Kidney (tissue), 14 donors: ENCODE data around the gene CACNA1S. TPM values are rescaled to one million over a fixed set of nuclear protein-coding genes. Genes with fewer than 3 reads are reported as not detected.

Source experiments
- DNase-seq, 5 donors: peaks; one replicate each; pipeline ENCODE4 v3.0.0-alpha.2; 2013 to 2020
- FAIRE-seq: peaks from 2 replicates; lab custom pipeline; 2012; peaks lifted over from hg19 to GRCh38; lab: Jason Lieb, UNC
- H3K27ac ChIP-seq, 2 donors: one replicate each; pipeline ENCODE4 v1.7.0; 2013; ENCODE audit warnings: low read depth in 2 of 2, low read length in 2 of 2, inconsistent platforms in 1 of 2
- H3K27me3 ChIP-seq: one replicate; pipeline ENCODE4 v1.7.1; 2013; ENCODE audit warnings: low read length, inconsistent platforms; ENCODE audit not compliant: control insufficient read depth, insufficient read depth
- H3K36me3 ChIP-seq, 3 donors: one replicate each; pipeline versions ENCODE4 v1.7.0 to v1.7.1; 2013; ENCODE audit warnings: low read length in 3 of 3, control low read depth in 1 of 3, inconsistent platforms in 1 of 3; ENCODE audit not compliant: insufficient read depth in 3 of 3, control insufficient read depth in 2 of 3
- H3K4me1 ChIP-seq, 3 donors: one replicate each; pipeline versions ENCODE4 v1.7.0 to v1.7.1; 2013; ENCODE audit warnings: low read length in 3 of 3, inconsistent platforms in 1 of 3, low read depth in 1 of 3; ENCODE audit not compliant: control insufficient read depth in 2 of 3, insufficient read depth in 2 of 3
- H3K4me3 ChIP-seq, 3 donors: one replicate each; pipeline versions ENCODE4 v1.7.0 to v1.8.1; 2013; ENCODE audit warnings: low read length in 3 of 3, control low read depth in 1 of 3, inconsistent platforms in 1 of 3
- H3K9ac ChIP-seq, 3 donors: one replicate each; pipeline versions ENCODE4 v1.7.0 to v1.7.1; 2013; ENCODE audit warnings: low read length in 3 of 3, control low read depth in 1 of 3, inconsistent platforms in 1 of 3
- H3K9me3 ChIP-seq, 3 donors: one replicate each; pipeline versions ENCODE4 v1.7.0 to v1.7.1; 2013; ENCODE audit warnings: low read length in 3 of 3, control low read depth in 1 of 3, inconsistent platforms in 1 of 3; ENCODE audit not compliant: control insufficient read depth in 2 of 3, insufficient read depth in 1 of 3
- intact Hi-C: fragments of 100-400 bp; cut with DNase I; formaldehyde crosslinking; loops from one replicate; pipeline ENCODE4 v1.11.1; 2022
- polyA plus RNA-seq: library from polyadenylated mRNA; stranded (reverse); fragments of 350-450 nt; fragmentation: Illumina TruSeq; extraction: RNeasy Lipid Tissue Mini Kit (QIAGEN cat#74804); gene quantifications from one replicate; pipeline ENCODE4 v1.2.3, GENCODE V29; 2014; ENCODE audit warnings: low read depth, low replicate concordance; ENCODE audit not compliant: insufficient read depth
- total RNA-seq: library from RNA; stranded (reverse); fragmentation: NEBNext Ultra II Directional; extraction: Animal tissue kit (Norgen Biotek cat#: 25700); gene quantifications from one replicate; pipeline ENCODE4 v1.2.1, GENCODE V29; 2021
- TF ChIP-seq, protein P1 (sequence below): IDR thresholded peaks from 3 replicates; pipeline ENCODE4 v1.5.1; 2012; ENCODE audit warnings: mild to moderate bottlenecking, moderate library complexity, borderline replicate concordance; ENCODE audit not compliant: insufficient read depth; ENCODE audit errors: extremely low read depth
- donor health status: control.
- donor health status: control.
- donor health status: control.
- donor health status: control.
- donor health status: control.
- donor health status: DM: yes; HTN: yes; CAD: no.
- donor health status: Normal renal cell carcinoma (clear cell type).

The CACNA1S gene
- total and polyA plus RNA-seq, 2 donors from 2014 or later, result 0.41 TPM; not detected in 1

DNA sequence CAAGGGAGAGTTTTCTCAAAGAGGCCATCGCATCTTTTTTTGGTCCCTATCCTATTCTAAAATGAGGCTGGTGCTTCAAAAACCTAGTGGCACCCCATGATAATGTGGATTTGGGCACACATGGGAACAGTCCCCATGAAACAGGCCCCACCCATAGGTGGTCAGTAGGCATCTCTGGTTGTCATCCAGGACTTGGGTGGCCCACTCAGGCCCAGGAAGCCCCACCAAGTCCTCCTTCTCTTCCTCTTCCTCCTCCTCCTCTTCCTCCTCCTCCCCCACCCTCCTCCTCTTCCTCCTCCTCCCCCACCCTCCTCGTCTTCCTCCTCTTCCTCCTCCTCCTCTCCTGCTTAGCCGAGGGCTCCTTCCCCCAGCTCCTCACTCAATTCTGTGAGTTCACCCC lies 554 bp downstream of the CACNA1S start:
- H3K27ac ChIP-seq, result no peak overlapping the region
- no peak for FAIRE-seq
- intact Hi-C loops, result loop anchor here (5.0 kb wide), 1 partner anchor 144 kb away; no protein-coding TSS in a partner anchor

DNA sequence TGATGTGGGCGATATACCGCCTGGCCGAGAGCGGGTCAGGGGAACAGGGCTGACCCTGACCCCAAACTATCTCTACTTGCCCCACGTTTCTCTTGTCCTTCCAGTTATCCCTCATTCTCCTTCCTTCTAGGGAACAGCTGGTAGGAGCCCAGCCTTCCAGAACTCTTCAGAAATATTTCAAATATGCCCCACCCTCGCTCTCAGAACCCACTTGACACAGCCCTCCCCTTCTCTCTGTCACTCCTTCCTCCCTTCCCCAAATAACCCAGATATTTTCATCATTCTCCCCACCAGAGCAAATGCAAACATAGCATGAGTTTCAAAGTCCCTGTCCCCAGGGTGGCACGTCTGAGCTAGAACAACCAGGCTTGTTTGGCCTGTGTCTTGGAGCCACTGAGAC lies 1.1 kb downstream of the CACNA1S start:
- Histone ChIP-seq H3K36me3 (no peaks in the 10 kb centered on the region), H3K27me3 (no peaks in the 10 kb centered on the region), H3K4me1 (peaks cover 0 to 3% (median 0%) of the 10 kb centered on the region in 3 donors), H3K9me3 (no peaks in the 10 kb centered on the region), H3K4me3 (no peak overlapping the region), H3K27ac (no peak overlapping the region), H3K9ac (no peak overlapping the region)
- DNase-seq (no peak), FAIRE-seq (no peak)
- TF ChIP-seq, protein P1, sequence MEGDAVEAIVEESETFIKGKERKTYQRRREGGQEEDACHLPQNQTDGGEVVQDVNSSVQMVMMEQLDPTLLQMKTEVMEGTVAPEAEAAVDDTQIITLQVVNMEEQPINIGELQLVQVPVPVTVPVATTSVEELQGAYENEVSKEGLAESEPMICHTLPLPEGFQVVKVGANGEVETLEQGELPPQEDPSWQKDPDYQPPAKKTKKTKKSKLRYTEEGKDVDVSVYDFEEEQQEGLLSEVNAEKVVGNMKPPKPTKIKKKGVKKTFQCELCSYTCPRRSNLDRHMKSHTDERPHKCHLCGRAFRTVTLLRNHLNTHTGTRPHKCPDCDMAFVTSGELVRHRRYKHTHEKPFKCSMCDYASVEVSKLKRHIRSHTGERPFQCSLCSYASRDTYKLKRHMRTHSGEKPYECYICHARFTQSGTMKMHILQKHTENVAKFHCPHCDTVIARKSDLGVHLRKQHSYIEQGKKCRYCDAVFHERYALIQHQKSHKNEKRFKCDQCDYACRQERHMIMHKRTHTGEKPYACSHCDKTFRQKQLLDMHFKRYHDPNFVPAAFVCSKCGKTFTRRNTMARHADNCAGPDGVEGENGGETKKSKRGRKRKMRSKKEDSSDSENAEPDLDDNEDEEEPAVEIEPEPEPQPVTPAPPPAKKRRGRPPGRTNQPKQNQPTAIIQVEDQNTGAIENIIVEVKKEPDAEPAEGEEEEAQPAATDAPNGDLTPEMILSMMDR, result no peak
- intact Hi-C loops, result loop anchor here (5.0 kb wide), 1 partner anchor 144 kb away; no protein-coding TSS in a partner anchor

More for the DNA sequence above, 554 bp downstream of the CACNA1S start:
- no peak overlapping the region for H3K9ac ChIP-seq
- TF ChIP-seq, protein P1, result no peak
- no peak overlapping the region for H3K4me3 ChIP-seq
- H3K9me3 ChIP-seq, result no peaks in the 10 kb centered on the region
- peak in 1 of 5 donors; percentile 10 for DNase-seq
- peaks cover 0 to 3% (median 0%) of the 10 kb centered on the region in 3 donors for H3K4me1 ChIP-seq
- no peaks in the 10 kb centered on the region for H3K27me3 ChIP-seq
- H3K36me3 ChIP-seq, result no peaks in the 10 kb centered on the region

- no peak overlapping the region for H3K9ac ChIP-seq
- H3K36me3 ChIP-seq, result no peaks in the 10 kb centered on the region
- H3K4me1 ChIP-seq, result peaks cover 0 to 3% (median 0%) of the 10 kb centered on the region in 3 donors
- DNase-seq (peak in 1 of 5 donors; percentile 12), FAIRE-seq (no peak)
- intact Hi-C loops, result loop anchor here (5.0 kb wide), 1 partner anchor 143 kb away; no protein-coding TSS in a partner anchor
- no peaks in the 10 kb centered on the region for H3K9me3 ChIP-seq
- no peak overlapping the region for H3K27ac ChIP-seq
- TF ChIP-seq, protein P1, result no peak
- no peak overlapping the region for H3K4me3 ChIP-seq
- H3K27me3 ChIP-seq, result no peaks in the 10 kb centered on the region
Observed at GRCh38 chr1:201110616-201111015, 1.6 kb downstream of the CACNA1S start.
